Right lobe of liver (tissue), 6 donors: ENCODE data around the gene BACH1. TPM values are rescaled to one million over a fixed set of nuclear protein-coding genes. Genes with fewer than 3 reads are reported as not detected.

Experiments
- ATAC-seq, 4 donors: fragments of 200-7000 bp; cut with Tn5 transposase; one replicate each; pipeline ENCODE4 v1.9.1; 2020; ENCODE audit warnings: mild to moderate bottlenecking in 4 of 4, moderate library complexity in 4 of 4
- DNase-seq, 3 donors: peaks; one replicate each; pipeline ENCODE4 v3.0.0-alpha.2; 2020
- H3K27ac ChIP-seq, 3 donors: fragments of 200-600 bp; one replicate each; pipeline ENCODE4 v1.8.0; 2022
- H3K27me3 ChIP-seq, 2 donors: fragments of 200-600 bp; one replicate each; pipeline ENCODE4 v1.8.0; 2022
- H3K36me3 ChIP-seq, 4 donors: fragments of 200-600 bp; sonication (generic) in 1 of 4; one replicate each; pipeline versions ENCODE4 v1.5.1 to v1.8.0; 2017 to 2022; ENCODE audit warnings: control low read depth in 1 of 4
- H3K4me1 ChIP-seq, 4 donors: fragments of 200-600 bp; sonication (generic) in 1 of 4; one replicate each; pipeline versions ENCODE4 v1.5.1 to v1.8.0; 2017 to 2022; ENCODE audit warnings: control low read depth in 1 of 4
- H3K4me3 ChIP-seq, 3 donors: fragments of 200-600 bp; one replicate each; pipeline ENCODE4 v1.8.0; 2022
- H3K9me3 ChIP-seq, 4 donors: fragments of 200-600 bp; sonication (generic) in 1 of 4; one replicate each; pipeline versions ENCODE4 v1.5.1 to v1.8.0; 2017 to 2022; ENCODE audit warnings: control low read depth in 1 of 4
- POLR2A ChIP-seq: fragments of 450-650 bp; IDR thresholded peaks from one replicate; pipeline ENCODE4 v1.6.1; 2017; ENCODE audit warnings: antibody characterized with exemption, mild to moderate bottlenecking
- WGBS: methylation state at CpG from one replicate; pipeline ENCODE4 v1.1.6; 2018; ENCODE audit warnings: low coverage, low lambda C conversion rate; ENCODE audit not compliant: insufficient coverage; ENCODE audit errors: missing lambda C conversion rate; 5-methylcytosine and 5-hydroxymethylcytosine counted together
- intact Hi-C, 2 donors: fragments of 100-400 bp; cut with DNase I; formaldehyde crosslinking; loops; one replicate each; pipeline versions ENCODE4 v1.11.2 to v1.14.1; 2022
- total RNA-seq, 6 experiments: library from RNA; depleted of rRNA in 2 of 6; stranded (reverse); fragments of >200 nt in 2 of 6; fragmentation: NEBNext Ultra II Directional in 3 of 6; extraction: Animal tissue kit (Norgen Biotek cat#: 25700) in 3 of 6; gene quantifications; one replicate each; pipeline versions ENCODE4 v1.1.0 to v1.2.4, GENCODE V29; 2016 to 2023
- TF ChIP-seq, protein P1 (sequence below), 4 donors: fragments of 200-600 bp in 3 of 4; fragments of 450-650 bp in 1 of 4; IDR thresholded peaks; one replicate each; pipeline versions ENCODE4 v1.5.1 to v1.8.0; 2016 to 2022; ENCODE audit warnings: antibody characterized with exemption in 4 of 4, mild to moderate bottlenecking in 2 of 4
- donor health status: DM: no; HTN: yes; CAD: no.
- donor health status: DM: no; HTN: no; CAD: no.
- donor health status: DM: no; HTN: no; CAD: no.
- donor health status: DM: no; HTN: yes; CAD: no.
- donor health status: DM: no; HTN: yes; CAD: no.

The BACH1 gene
- total RNA-seq, 6 experiments from 2014 or later, result 22.7 to 57.5 (median 27.2) TPM

DNA sequence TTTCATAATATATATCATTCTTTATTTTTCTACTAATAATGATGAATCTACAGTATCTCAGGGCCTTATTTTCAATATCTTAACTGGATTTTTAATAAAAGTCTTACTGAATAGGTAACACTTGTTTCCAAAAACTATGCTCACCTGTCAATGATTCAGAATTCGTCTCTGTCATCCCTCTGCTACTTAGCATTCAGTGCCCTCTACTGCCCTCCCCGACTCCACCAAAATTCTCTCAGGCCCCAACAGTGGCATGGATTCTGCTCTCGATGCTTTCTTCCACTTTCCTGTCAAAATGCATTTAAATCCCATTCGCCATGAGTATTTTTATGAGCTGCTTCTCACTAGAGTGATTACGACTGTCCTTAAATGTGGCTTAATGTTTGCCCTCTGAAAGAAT, 10.5 kb upstream of the BACH1 start:
- WGBS, result 54% methylated on average over 5 of the region's 5 CpGs
- Histone ChIP-seq H3K4me1 (peaks cover 0 to 25% (median 1%) of the 10 kb centered on the region in 4 donors), H3K4me3 (no peak overlapping the region), H3K36me3 (no peaks in the 10 kb centered on the region), H3K27me3 (no peaks in the 10 kb centered on the region), H3K27ac (peak overlapping the region in 1 of 3 donors; percentile 31), H3K9me3 (no peaks in the 10 kb centered on the region)
- no peak for TF ChIP-seq POLR2A
- TF ChIP-seq, protein P1, sequence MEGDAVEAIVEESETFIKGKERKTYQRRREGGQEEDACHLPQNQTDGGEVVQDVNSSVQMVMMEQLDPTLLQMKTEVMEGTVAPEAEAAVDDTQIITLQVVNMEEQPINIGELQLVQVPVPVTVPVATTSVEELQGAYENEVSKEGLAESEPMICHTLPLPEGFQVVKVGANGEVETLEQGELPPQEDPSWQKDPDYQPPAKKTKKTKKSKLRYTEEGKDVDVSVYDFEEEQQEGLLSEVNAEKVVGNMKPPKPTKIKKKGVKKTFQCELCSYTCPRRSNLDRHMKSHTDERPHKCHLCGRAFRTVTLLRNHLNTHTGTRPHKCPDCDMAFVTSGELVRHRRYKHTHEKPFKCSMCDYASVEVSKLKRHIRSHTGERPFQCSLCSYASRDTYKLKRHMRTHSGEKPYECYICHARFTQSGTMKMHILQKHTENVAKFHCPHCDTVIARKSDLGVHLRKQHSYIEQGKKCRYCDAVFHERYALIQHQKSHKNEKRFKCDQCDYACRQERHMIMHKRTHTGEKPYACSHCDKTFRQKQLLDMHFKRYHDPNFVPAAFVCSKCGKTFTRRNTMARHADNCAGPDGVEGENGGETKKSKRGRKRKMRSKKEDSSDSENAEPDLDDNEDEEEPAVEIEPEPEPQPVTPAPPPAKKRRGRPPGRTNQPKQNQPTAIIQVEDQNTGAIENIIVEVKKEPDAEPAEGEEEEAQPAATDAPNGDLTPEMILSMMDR (IDR thresholded peaks at IDR 0.05), result peak in 3 of 4 donors; percentile 10 to 32 (median 23)
- DNase-seq, result no peak
- intact Hi-C loops, result no loop called here
- ATAC-seq, result peak; percentile 69 to 75 (median 70)

GRCh38 chr21:29289317-29289716, 9.4 kb upstream of the BACH1 start:
- Histone ChIP-seq H3K27ac (peak overlapping the region in 1 of 3 donors; percentile 13), H3K36me3 (no peaks in the 10 kb centered on the region), H3K9me3 (no peaks in the 10 kb centered on the region), H3K4me1 (peaks cover 0 to 25% (median 1%) of the 10 kb centered on the region in 4 donors), H3K27me3 (no peaks in the 10 kb centered on the region), H3K4me3 (no peak overlapping the region)
- no peak for DNase-seq
- ATAC-seq, result no peak
- intact Hi-C loops, result no loop called here
- 60% methylated on average over 4 of the region's 4 CpGs for WGBS
- TF ChIP-seq, protein P1 (IDR thresholded peaks at IDR 0.05), result no peak
- no peak for TF ChIP-seq POLR2A

GRCh38 chr21:29290240-29290639, 8.5 kb upstream of the BACH1 start:
- Histone ChIP-seq H3K36me3 (no peaks in the 10 kb centered on the region), H3K9me3 (no peaks in the 10 kb centered on the region), H3K4me1 (peaks cover 0 to 25% (median 1%) of the 10 kb centered on the region in 4 donors), H3K4me3 (no peak overlapping the region), H3K27me3 (no peaks in the 10 kb centered on the region), H3K27ac (peak overlapping the region in 1 of 3 donors; percentile 13)
- peak in 2 of 4 donors; percentile 30 to 39 for ATAC-seq
- no peak for DNase-seq
- 56% methylated on average over 1 of the region's 1 CpG for WGBS
- intact Hi-C loops, result no loop called here
- TF ChIP-seq, protein P1 (IDR thresholded peaks at IDR 0.05), result no peak
- TF ChIP-seq POLR2A, result no peak

DNA sequence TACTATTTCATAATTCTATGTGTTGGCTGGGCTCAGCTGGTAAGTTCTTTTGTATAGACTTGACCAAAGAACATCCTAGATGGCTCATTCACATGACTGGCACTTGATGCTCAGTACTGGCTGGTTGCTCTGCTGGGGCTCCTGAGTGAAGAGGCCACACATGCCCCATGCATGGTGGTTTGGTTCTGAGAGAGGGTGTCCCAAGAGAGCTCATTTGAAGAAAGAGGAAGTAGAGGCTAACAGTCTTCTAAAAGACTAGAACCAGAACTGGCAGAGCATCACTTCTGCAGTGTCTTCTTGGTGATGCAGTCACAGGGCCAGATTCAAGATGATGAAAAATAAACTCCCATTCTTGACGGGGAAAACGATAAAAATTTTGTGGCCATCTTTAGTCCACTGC, 5.2 kb upstream of the BACH1 start:
- DNase-seq (no peak), ATAC-seq (no peak)
- TF ChIP-seq POLR2A, result no peak
- TF ChIP-seq, protein P1 (IDR thresholded peaks at IDR 0.05), result no peak
- Histone ChIP-seq H3K27ac (no peak overlapping the region), H3K4me1 (peaks cover 0 to 14% (median 0%) of the 10 kb centered on the region in 4 donors), H3K4me3 (no peak overlapping the region), H3K27me3 (no peaks in the 10 kb centered on the region), H3K36me3 (no peaks in the 10 kb centered on the region), H3K9me3 (no peaks in the 10 kb centered on the region)
- intact Hi-C loops, result no loop called here
- 94% methylated on average over 2 of the region's 2 CpGs for WGBS
